SK-N-SH treated with all-trans-retinoic acid at 6 μM for 48 hours (cell line): Measurements from ENCODE around the gene OR4C12.
A peak's percentile ranks its signal among the peaks of the same experiment; 100 is the strongest.
"Not testable (repeated sequence)": the region's sequence is repeated elsewhere in the genome, so short reads cannot be mapped to it uniquely, and the experiment has no call there.

Source experiments
- ATAC-seq: fragments of 200-7000 bp; cut with Tn5 transposase; 3 replicates; pipeline ENCODE4 v1.9.1; 2020; ENCODE audit warnings: mild to moderate bottlenecking, moderate library complexity
- ARNTL ChIP-seq: fragments of 450-650 bp; formaldehyde crosslinking; IDR thresholded peaks from 2 replicates; pipeline ENCODE4 v1.5.0; 2020; ENCODE audit warnings: low read depth, mild to moderate bottlenecking, moderate library complexity, borderline replicate concordance
- CSRNP3 ChIP-seq: fragments of 250-450 bp; sonication (Bioruptor Pico); IDR thresholded peaks from 2 replicates; pipeline ENCODE4 v1.5.1; 2021; ENCODE audit warnings: mild to moderate bottlenecking, moderate library complexity
- ESRRG ChIP-seq: fragments of 250-450 bp; sonication (Bioruptor Pico); IDR thresholded peaks from 2 replicates; pipeline ENCODE4 v1.6.1; 2021; ENCODE audit warnings: mild to moderate bottlenecking
- GLIS3 ChIP-seq: fragments of 250-450 bp; sonication (Bioruptor Pico); IDR thresholded peaks from 2 replicates; pipeline ENCODE4 v1.5.0; 2020; ENCODE audit warnings: mild to moderate bottlenecking, moderate library complexity
- PPARA ChIP-seq: fragments of 250-450 bp; sonication (Bioruptor Pico); IDR thresholded peaks from 2 replicates; pipeline ENCODE4 v1.5.0; 2020; ENCODE audit warnings: mild to moderate bottlenecking, borderline replicate concordance
- TCF4 ChIP-seq: fragments of 250-450 bp; sonication (Bioruptor Pico); IDR thresholded peaks from 2 replicates; pipeline ENCODE4 v1.8.0; 2021; ENCODE audit warnings: mild to moderate bottlenecking, moderate library complexity, borderline replicate concordance
- ZC3H10 ChIP-seq: fragments of 250-450 bp; sonication (Bioruptor Pico); IDR thresholded peaks from 2 replicates; pipeline ENCODE4 v1.5.1; 2021; ENCODE audit warnings: mild to moderate bottlenecking, moderate library complexity
- ZFP3 ChIP-seq: fragments of 250-450 bp; sonication (Bioruptor Pico); IDR thresholded peaks from 2 replicates; pipeline ENCODE4 v1.5.0; 2020; ENCODE audit warnings: mild to moderate bottlenecking, moderate library complexity
- ZFP30 ChIP-seq: fragments of 450-650 bp; formaldehyde crosslinking; IDR thresholded peaks from 2 replicates; pipeline ENCODE4 v1.5.0; 2022; ENCODE audit warnings: mild to moderate bottlenecking, moderate library complexity
- TF ChIP-seq, protein P1 (sequence below): fragments of 250-450 bp; sonication (Bioruptor Pico); IDR thresholded peaks from 2 replicates; pipeline ENCODE4 v1.5.1; 2020; ENCODE audit warnings: low read depth, mild to moderate bottlenecking, moderate library complexity
- TF ChIP-seq, protein P2 (sequence below): fragments of 250-450 bp; sonication (Bioruptor Pico); IDR thresholded peaks from 2 replicates; pipeline ENCODE4 v1.5.0; 2020; ENCODE audit warnings: mild to moderate bottlenecking, moderate library complexity

Gene OR4C12

GRCh38 chr11:49982435-49982834 is at the start of gene OR4C12:
Gene OR4C12, minus strand, starts transcription at chr11:49982535. Its CDS starts 34 bp downstream, at chr11:49982501.
- ATAC-seq = not testable (repeated sequence)

DNA sequence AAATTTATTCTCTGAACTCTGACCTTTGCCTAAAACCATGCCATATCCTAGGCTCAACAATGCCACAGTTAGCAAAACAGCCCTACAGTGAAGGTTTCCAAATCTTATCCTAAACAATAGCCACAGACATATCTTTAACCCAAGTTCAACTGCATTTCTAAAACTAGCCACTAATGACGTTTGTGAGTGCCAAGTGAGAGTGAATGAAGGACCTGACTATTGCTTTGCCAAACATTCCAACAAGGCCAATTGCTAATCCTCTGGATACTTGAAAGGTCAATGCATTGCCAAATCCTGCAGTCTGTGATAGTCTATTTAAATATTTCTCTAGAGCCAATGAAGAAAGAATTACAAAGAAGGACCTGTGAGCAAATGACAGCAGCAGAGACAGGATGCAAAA is 47.9 kb upstream of the OR4C12 start:
- TF ChIP-seq, protein P1, sequence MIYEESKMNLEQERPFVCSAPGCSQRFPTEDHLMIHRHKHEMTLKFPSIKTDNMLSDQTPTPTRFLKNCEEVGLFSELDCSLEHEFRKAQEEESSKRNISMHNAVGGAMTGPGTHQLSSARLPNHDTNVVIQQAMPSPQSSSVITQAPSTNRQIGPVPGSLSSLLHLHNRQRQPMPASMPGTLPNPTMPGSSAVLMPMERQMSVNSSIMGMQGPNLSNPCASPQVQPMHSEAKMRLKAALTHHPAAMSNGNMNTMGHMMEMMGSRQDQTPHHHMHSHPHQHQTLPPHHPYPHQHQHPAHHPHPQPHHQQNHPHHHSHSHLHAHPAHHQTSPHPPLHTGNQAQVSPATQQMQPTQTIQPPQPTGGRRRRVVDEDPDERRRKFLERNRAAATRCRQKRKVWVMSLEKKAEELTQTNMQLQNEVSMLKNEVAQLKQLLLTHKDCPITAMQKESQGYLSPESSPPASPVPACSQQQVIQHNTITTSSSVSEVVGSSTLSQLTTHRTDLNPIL (CRISPR knock-in tag) = no peak
- TF ChIP-seq ZFP3 (CRISPR knock-in tag) (no peak), CSRNP3 (CRISPR knock-in tag) (no peak), ESRRG (CRISPR knock-in tag) (no peak), ZFP30 (CRISPR knock-in tag) (no peak), TCF4 (CRISPR knock-in tag) (no peak), ARNTL (CRISPR knock-in tag) (no peak), GLIS3 (CRISPR knock-in tag) (no peak)
- TF ChIP-seq, all 23 proteins: peak for 0
- no peak for ATAC-seq

DNA sequence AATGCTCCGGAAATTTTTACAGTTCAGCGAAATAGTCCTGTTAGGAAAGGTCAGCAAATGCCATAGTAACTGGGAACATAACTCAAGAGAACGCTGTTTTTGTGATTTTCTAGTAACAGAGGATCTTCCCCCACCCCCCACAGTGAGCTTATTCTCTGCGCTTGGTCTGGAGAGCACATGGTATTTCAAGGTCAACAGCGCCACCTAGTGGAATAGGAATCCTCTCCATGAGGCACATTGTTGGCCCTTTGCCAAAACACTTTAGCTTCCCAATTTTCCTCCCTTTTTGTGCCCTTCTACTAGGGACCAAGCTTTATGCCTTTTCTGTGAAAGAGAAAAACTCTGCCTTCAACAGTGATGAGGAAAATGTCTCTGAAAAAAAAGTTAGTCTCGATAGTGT is 13.2 kb upstream of the OR4C12 start:
- ATAC-seq = peak; percentile 75

DNA sequence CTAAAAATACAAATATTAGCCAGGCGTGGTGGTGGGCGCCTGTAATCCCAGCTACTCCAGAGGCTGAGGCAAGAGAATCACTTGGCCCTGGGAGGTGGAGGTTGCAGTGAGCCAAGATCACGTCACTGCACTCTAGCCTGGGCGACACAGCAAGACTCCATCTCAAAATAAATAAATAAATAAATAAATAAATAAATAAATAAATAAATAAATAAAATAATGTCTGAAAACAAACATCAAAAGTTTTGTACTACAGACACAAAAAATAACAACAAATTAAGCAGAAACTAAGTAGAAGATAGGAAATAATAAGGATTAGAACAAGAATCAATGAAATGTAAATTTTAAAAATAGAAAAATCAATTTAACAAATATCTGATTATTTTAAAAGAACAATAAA is 8.9 kb downstream of the OR4C12 start:
- not testable (repeated sequence) for ATAC-seq

More for the DNA sequence above, 13.2 kb upstream of the OR4C12 start:
- TF ChIP-seq PPARA (CRISPR knock-in tag) = no peak

DNA sequence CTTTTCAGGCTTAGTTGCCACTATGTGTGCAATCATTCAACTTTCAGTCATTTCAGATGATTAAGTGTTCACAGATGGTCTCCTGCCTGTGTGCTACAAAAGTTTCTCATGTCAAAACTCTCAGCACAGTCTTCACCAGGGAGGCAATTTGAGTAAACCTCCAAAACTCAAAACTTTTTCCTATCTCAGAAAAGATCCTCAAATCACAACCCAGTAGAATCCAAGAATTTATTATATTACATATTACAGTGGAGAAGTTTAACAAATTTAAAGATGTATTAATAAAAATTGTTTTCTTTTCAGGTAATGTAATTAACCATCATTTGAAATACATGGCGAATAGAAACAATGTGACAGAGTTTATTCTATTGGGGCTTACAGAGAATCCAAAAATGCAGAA is 30.2 kb downstream of the OR4C12 start, which contains the start of gene OR4C13:
Gene OR4C13, plus strand, starts transcription at position 301 of the 400 bp plus-strand sequence. Its CDS starts 32 bp downstream, at position 333.
- TF ChIP-seq, protein P2, sequence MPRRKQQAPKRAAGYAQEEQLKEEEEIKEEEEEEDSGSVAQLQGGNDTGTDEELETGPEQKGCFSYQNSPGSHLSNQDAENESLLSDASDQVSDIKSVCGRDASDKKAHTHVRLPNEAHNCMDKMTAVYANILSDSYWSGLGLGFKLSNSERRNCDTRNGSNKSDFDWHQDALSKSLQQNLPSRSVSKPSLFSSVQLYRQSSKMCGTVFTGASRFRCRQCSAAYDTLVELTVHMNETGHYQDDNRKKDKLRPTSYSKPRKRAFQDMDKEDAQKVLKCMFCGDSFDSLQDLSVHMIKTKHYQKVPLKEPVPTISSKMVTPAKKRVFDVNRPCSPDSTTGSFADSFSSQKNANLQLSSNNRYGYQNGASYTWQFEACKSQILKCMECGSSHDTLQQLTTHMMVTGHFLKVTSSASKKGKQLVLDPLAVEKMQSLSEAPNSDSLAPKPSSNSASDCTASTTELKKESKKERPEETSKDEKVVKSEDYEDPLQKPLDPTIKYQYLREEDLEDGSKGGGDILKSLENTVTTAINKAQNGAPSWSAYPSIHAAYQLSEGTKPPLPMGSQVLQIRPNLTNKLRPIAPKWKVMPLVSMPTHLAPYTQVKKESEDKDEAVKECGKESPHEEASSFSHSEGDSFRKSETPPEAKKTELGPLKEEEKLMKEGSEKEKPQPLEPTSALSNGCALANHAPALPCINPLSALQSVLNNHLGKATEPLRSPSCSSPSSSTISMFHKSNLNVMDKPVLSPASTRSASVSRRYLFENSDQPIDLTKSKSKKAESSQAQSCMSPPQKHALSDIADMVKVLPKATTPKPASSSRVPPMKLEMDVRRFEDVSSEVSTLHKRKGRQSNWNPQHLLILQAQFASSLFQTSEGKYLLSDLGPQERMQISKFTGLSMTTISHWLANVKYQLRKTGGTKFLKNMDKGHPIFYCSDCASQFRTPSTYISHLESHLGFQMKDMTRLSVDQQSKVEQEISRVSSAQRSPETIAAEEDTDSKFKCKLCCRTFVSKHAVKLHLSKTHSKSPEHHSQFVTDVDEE = no peak
- no peak for TF ChIP-seq ZC3H10 (CRISPR knock-in tag)
- no peak for ATAC-seq

- ATAC-seq = not testable (repeated sequence)
Measured at GRCh38 chr11:49948701-49949100, 33.6 kb downstream of the OR4C12 start.
